EL (cell line): Measurements from ENCODE around the gene STK24.
A peak's percentile ranks its signal among the peaks of the same experiment; 100 is the strongest.

Experiments
- DNase-seq: peaks from one replicate; pipeline ENCODE4 v3.0.0-alpha.2; 2016

STK24 gene

GRCh38 chr13:98549728-98550317 is 27.1 kb downstream of the STK24 start:
- peak; percentile 47 for DNase-seq

- DNase-seq: peak; percentile 92
These were observed 27.7 kb downstream of the STK24 start for GRCh38 chr13:98549006-98549727.

GRCh38 chr13:98548230-98548629 is 28.7 kb downstream of the STK24 start:
- peak; percentile 63 for DNase-seq

GRCh38 chr13:98547455-98547854 is 29.5 kb downstream of the STK24 start:
- no peak for DNase-seq

- no peak for DNase-seq
These were observed 30.5 kb downstream of the STK24 start for GRCh38 chr13:98546402-98546801.

- DNase-seq: no peak
These were observed 32.7 kb downstream of the STK24 start for GRCh38 chr13:98544104-98544710.

- DNase-seq: no peak
These were observed 33.4 kb downstream of the STK24 start for GRCh38 chr13:98543378-98544103.

- DNase-seq: no peak
These were observed 34.1 kb downstream of the STK24 start for GRCh38 chr13:98542568-98543377.

- DNase-seq: peak; percentile 19
These were observed 35.2 kb downstream of the STK24 start for GRCh38 chr13:98541701-98542203.

GRCh38 chr13:98541191-98541590 is 35.7 kb downstream of the STK24 start:
- DNase-seq: peak; percentile 19

- DNase-seq: no peak
These were observed 36.4 kb downstream of the STK24 start for GRCh38 chr13:98540476-98540875.

GRCh38 chr13:98539666-98540065 is 37.2 kb downstream of the STK24 start:
- peak; percentile 21 for DNase-seq

GRCh38 chr13:98538876-98539275 is 38.0 kb downstream of the STK24 start:
- DNase-seq: no peak

- DNase-seq: no peak
These were observed 39.2 kb downstream of the STK24 start for GRCh38 chr13:98537740-98538139.

GRCh38 chr13:98537306-98537705 is 39.6 kb downstream of the STK24 start:
- no peak for DNase-seq

GRCh38 chr13:98536729-98537128 is 40.2 kb downstream of the STK24 start:
- DNase-seq: no peak

- DNase-seq: no peak
These were observed 41.2 kb downstream of the STK24 start for GRCh38 chr13:98535501-98536354.

- DNase-seq: no peak
These were observed 42.1 kb downstream of the STK24 start for GRCh38 chr13:98534821-98535220.

GRCh38 chr13:98533912-98534311 is 43.0 kb downstream of the STK24 start:
- no peak for DNase-seq

- no peak for DNase-seq
These were observed 44.7 kb downstream of the STK24 start for GRCh38 chr13:98532254-98532653.

- no peak for DNase-seq
These were observed 46.7 kb downstream of the STK24 start for GRCh38 chr13:98530217-98530616.

- no peak for DNase-seq
These were observed 47.7 kb downstream of the STK24 start for GRCh38 chr13:98529171-98529570.
